Coronary artery (tissue), 2 donors: ENCODE results near the gene VKORC1.

Source experiments
- DNase-seq: peaks from one replicate; pipeline ENCODE4 v3.0.0-alpha.2; 2017; ENCODE audit warnings: low spot score
- H3K27ac ChIP-seq, 2 donors: fragments of 200-600 bp; sonication (generic); one replicate each; pipeline ENCODE4 v1.5.1; 2016 to 2019
- H3K4me3 ChIP-seq: fragments of 200-600 bp; sonication (generic); 2 replicates; pipeline ENCODE4 v1.5.1; 2016; ENCODE audit warnings: mild to moderate bottlenecking, moderate library complexity
- CTCF ChIP-seq: fragments of 200-600 bp; sonication (generic); IDR thresholded peaks from one replicate; pipeline ENCODE4 v1.5.1; 2019; ENCODE audit warnings: antibody characterized with exemption

Gene VKORC1

GRCh38 chr16:31076319-31076718 is 18.3 kb downstream of the VKORC1 start:
- DNase-seq, result no peak
- no peak for TF ChIP-seq CTCF
- H3K4me3 ChIP-seq, result no peak overlapping the region
- no peak overlapping the region for H3K27ac ChIP-seq

GRCh38 chr16:31074814-31075183 is 19.8 kb downstream of the VKORC1 start:
- peak overlapping the region; percentile 83 to 95 for H3K27ac ChIP-seq
- DNase-seq, result no peak
- peak overlapping the region; percentile 93 for H3K4me3 ChIP-seq
- TF ChIP-seq CTCF, result no peak

- DNase-seq, result peak; percentile 97
- H3K4me3 ChIP-seq, result peak within 1 kb of the TSS; percentile 93
- peak within 1 kb of the TSS; percentile 83 to 95 for H3K27ac ChIP-seq
Observed at GRCh38 chr16:31073970-31074813, 20.4 kb downstream of the VKORC1 start, which contains the start of the genes ZNF646 and ZNF668. Gene ZNF646 (plus strand): TSS chr16:31074422. CDS start chr16:31076325, 1,903 bp downstream. Gene ZNF668 (minus strand): TSS chr16:31074240. CDS start chr16:31064459, 9,781 bp downstream.

GRCh38 chr16:31073142-31073969 is 21.2 kb downstream of the VKORC1 start:
- DNase-seq, result peak; percentile 92
- peak overlapping the region; percentile 83 to 95 for H3K27ac ChIP-seq
- H3K4me3 ChIP-seq, result peak overlapping the region; percentile 93
- TF ChIP-seq CTCF, result no peak

More at GRCh38 chr16:31073970-31074813, 20.4 kb downstream of the VKORC1 start, which contains the start of the genes ZNF646 and ZNF668:
- no peak for TF ChIP-seq CTCF

GRCh38 chr16:31072540-31073141 is 22.0 kb downstream of the VKORC1 start:
- Histone ChIP-seq H3K4me3 (peak overlapping the region; percentile 93), H3K27ac (peak overlapping the region; percentile 83 to 95)
- DNase-seq, result no peak
- no peak for TF ChIP-seq CTCF

- TF ChIP-seq CTCF, result no peak
- Histone ChIP-seq H3K4me3 (peak overlapping the region; percentile 93), H3K27ac (peak overlapping the region in 1 of 2 donors; percentile 95)
- DNase-seq, result no peak
Observed at GRCh38 chr16:31071861-31072260, 22.7 kb downstream of the VKORC1 start.
